ENCODE results near the gene ACOT6.

- no peak for TF ChIP-seq POLR2AphosphoS5 (IDR thresholded peaks at IDR 0.05)
- TF ChIP-seq CTCF (IDR thresholded peaks at IDR 0.05) = no peak
Observed at GRCh38 chr14:73616831-73617230, 4.5 kb downstream of the ACOT6 start.
